GM19397 (cell line): ENCODE results near the gene DNAJA1.

Experiments used
- ATAC-seq: cut with Tn5 transposase; IDR thresholded peaks from one replicate; pipeline ENCODE4 v1.9.1; 2021; ENCODE audit warnings: mild to moderate bottlenecking, moderate library complexity; ENCODE audit not compliant: unreplicated experiment

The DNAJA1 gene

DNA sequence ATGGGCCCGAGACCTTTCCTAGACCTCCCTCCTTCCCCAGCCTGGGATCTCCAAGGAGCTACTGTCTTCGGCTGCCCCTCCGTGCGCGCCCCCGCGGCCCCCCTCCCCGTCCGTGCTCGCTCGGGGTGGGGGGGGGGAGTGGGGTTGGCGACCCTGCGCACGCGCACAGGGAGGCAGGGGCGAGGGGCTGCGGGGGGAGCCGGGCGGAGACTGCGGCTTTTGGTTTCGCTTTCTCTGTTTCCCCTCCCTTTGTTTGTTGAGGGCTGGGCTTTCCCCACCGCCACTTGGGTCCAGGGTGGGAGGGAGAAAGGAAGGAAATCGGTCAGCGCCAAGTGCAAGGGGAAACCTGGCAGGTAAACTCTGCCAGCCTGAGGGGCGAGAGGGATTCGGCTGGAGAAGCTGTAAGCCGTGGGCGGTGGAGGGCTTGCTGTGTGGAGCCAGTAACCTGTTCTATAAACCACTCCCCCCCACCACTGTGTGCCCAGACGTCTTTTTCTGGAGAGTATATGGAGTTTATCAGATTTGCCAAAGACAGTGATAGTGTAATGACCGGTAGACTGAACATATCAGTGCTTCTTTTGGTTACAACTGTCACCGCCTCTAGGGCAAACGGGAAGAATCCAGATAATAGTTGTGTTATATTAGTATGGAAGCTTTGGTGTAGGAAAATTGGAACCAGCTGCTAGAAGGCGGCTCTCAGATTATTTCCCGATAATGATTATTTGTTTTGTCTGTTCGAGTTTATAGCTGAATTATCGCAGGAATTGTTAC is 684 bp downstream of the DNAJA1 start:
- peak; percentile 49 for ATAC-seq

- ATAC-seq, result no peak
These were observed 4.2 kb downstream of the DNAJA1 start for GRCh38 chr9:33029231-33029786.

DNA sequence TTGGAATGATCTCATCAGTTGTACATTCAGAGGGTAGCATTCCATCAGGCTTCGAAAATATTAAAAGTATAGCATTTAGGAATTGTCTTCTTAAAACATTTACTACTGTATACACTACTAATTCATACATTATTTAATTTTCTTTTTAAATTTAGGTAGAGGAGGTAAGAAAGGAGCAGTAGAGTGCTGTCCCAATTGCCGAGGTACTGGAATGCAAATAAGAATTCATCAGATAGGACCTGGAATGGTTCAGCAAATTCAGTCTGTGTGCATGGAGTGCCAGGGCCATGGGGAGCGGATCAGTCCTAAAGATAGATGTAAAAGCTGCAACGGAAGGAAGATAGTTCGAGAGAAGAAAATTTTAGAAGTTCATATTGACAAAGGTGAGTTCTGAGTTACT is 5.2 kb downstream of the DNAJA1 start:
- no peak for ATAC-seq

DNA sequence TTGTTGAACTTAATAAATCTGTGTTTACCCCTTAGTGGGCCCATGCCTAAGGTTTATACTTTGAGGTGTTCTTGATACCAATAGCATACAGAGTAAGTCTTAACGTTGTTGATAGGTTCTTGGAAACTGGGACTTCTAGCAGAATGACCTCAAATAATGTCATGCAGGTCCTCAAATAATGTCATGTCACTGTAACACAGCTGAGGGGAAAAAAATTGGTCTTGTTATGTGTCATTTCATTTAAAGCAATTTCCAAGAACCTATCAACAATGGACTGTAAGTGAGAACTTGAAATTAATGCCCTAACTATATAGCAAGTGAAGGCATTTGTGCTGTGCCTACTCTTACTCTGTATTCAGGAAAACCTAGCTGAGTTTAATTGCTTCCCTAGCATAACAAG is 7.2 kb downstream of the DNAJA1 start:
- ATAC-seq, result no peak

- ATAC-seq, result no peak
These were observed 7.8 kb downstream of the DNAJA1 start for GRCh38 chr9:33032865-33033264.

GRCh38 chr9:33040792-33041431 is 15.8 kb downstream of the DNAJA1 start:
- no peak for ATAC-seq

DNA sequence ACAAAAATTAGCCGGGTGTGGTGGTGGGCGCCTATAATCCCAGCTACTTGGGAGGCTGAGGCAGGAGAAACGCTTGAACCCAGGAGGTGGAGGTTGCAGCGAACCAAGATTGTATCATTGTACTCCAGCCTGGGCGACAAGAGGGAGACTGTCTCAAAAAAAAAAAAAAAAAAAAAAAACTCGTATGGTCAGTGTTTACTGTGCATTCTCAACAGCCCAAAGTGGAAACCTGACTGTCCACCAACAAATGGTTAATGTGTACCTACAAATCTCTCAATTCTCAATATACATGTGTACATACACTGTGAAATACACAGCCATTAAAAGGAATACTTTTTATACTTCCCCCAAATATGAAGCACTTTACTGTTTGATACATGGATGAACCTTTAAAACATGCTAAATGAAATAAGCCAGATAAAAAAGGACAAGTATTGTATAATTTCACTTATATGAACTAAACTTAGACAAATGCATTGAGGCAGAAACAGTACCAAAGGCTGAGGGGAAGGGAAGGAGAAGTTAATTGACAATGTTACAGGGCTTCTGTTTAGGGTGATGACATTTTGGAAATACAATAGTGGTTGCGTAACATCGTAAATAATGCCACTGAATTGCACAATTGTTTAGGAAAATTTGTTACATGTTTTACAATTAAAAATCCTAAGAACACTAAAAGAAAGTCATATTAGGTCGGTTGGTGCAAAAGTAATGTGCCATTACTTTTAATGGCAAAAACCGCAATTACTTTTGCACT is 16.5 kb downstream of the DNAJA1 start:
- no peak for ATAC-seq

- ATAC-seq, result no peak
These were observed 17.4 kb downstream of the DNAJA1 start for GRCh38 chr9:33042473-33042872.

- no peak for ATAC-seq
These were observed 18.6 kb downstream of the DNAJA1 start for GRCh38 chr9:33043671-33044070.

DNA sequence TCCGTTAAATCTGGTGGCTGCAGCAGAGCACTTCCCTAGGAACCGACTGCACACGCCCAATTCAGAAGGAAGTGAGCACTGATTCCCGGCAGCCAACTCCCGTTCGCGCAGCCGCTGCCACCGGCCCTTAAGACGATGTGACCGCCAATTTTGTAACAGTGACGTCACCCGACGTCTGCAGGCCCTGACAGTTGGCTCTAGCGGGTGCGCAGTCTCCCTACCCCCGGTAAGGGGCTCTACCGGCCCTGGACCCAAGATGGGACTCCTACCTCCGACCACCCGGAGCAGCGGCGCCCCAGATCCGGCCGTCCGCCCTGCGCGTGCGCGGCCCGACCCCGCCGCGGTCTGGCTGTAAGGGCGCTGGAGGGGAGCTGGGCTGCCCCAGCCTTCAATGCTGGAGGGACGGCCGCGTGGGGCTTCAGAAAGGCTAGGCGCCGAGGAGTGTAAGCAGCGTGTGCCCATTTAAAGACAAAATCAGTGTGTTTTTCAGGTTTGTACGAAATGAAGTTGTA is 19.1 kb downstream of the DNAJA1 start:
- peak; percentile 77 for ATAC-seq

- ATAC-seq, result no peak
These were observed 19.7 kb downstream of the DNAJA1 start for GRCh38 chr9:33044677-33045282.

- ATAC-seq, result no peak
These were observed 21.0 kb downstream of the DNAJA1 start for GRCh38 chr9:33046061-33046460.

DNA sequence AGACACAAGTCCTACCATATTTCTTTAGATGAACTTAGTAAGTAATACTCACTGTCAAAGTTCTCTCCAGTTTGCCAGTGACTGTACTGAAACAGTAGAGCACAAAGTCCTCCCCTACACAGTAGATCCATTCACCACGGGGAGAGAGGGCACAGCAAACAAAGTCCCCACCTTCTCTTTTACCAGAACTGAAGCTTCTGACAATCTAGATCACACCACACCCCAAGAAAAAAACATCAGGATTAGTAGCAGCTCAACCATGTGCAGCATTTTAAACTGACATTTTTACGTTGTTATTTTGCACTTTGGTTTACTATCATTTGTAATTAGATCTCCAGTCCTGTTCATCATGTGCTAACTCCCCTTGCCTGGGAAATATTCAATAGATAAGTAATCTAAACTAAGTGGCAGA is 23.0 kb downstream of the DNAJA1 start:
- no peak for ATAC-seq

GRCh38 chr9:33049680-33050361 is 24.7 kb downstream of the DNAJA1 start:
- no peak for ATAC-seq

GRCh38 chr9:33051144-33051543 is 26.1 kb downstream of the DNAJA1 start:
- ATAC-seq, result no peak

- peak; percentile 60 for ATAC-seq
These were observed 40.3 kb downstream of the DNAJA1 start for GRCh38 chr9:33065157-33066076.

DNA sequence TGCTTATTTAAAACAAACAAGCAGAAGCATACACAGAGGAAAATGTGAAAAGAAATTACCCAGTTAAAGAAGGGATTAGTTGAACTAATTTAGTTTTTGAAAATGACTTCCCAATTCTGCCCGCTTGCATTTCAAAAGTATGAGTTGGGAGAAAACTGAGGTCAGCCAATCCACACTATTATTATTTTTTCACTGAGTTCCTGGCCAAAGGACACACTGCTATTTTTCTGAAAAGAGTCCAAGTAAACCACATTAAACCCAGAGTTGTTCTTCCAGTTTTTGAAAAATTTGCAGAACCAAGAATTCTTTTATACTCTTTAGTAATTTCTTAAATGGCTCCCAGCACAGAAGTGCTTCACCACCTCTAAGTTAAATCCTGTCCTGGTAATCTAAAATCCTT is 43.9 kb downstream of the DNAJA1 start:
- no peak for ATAC-seq

GRCh38 chr9:33076046-33077004 is 51.3 kb downstream of the DNAJA1 start, which contains the start of gene SMU1:
SMU1 (minus strand) TSS chr9:33076674; CDS start chr9:33076608, 66 bp downstream.
- peak; percentile 99 for ATAC-seq
